MM.1S (cell line): ENCODE data around the gene TENM4.

Experiments
- DNase-seq: peaks from one replicate; pipeline ENCODE4 v3.0.0-alpha.2; 2015
- H2AFZ ChIP-seq: fragments of 300-600 bp; sonication (generic); 2 replicates; pipeline ENCODE4 v1.6.0; 2016; ENCODE audit warnings: antibody characterized with exemption, low read length
- H3F3A ChIP-seq: fragments of 300-600 bp; sonication (generic); 2 replicates; pipeline ENCODE4 v1.6.1; 2016; ENCODE audit warnings: mild to moderate bottlenecking, antibody characterized with exemption, low read length, moderate library complexity, mixed read lengths; ENCODE audit not compliant: insufficient read depth
- H3K27ac ChIP-seq: fragments of 300-600 bp; sonication (generic); 2 replicates; pipeline ENCODE4 v1.5.1; 2016; ENCODE audit warnings: mild to moderate bottlenecking, low read length
- H3K27me3 ChIP-seq: fragments of 300-600 bp; sonication (generic); replicated peaks from 2 replicates; pipeline ENCODE4 v1.6.0; 2016; ENCODE audit warnings: low read length; ENCODE audit not compliant: insufficient read depth
- H3K36me3 ChIP-seq: fragments of 300-600 bp; sonication (generic); replicated peaks from 2 replicates; pipeline ENCODE4 v1.6.1; 2016; ENCODE audit warnings: mild to moderate bottlenecking, low read length, mixed read lengths; ENCODE audit not compliant: insufficient read depth
- H3K4me1 ChIP-seq: fragments of 300-600 bp; sonication (generic); 2 replicates; pipeline ENCODE4 v1.6.1; 2016; ENCODE audit warnings: low read length, mixed read lengths
- H3K4me2 ChIP-seq: fragments of 300-600 bp; sonication (generic); 2 replicates; pipeline ENCODE4 v1.6.0; 2016; ENCODE audit warnings: low read depth, low read length
- H3K4me3 ChIP-seq: fragments of 300-600 bp; sonication (generic); 2 replicates; pipeline ENCODE4 v1.5.1; 2016; ENCODE audit warnings: low read length, mixed read lengths
- H3K79me2 ChIP-seq: fragments of 300-600 bp; sonication (generic); 2 replicates; pipeline ENCODE4 v1.6.1; 2016; ENCODE audit warnings: mixed run types, low read length, mixed read lengths
- H3K9ac ChIP-seq: fragments of 300-600 bp; sonication (generic); 2 replicates; pipeline ENCODE4 v1.6.1; 2016; ENCODE audit warnings: low read length, mixed read lengths
- H3K9me2 ChIP-seq: fragments of 300-600 bp; sonication (generic); replicated peaks from 2 replicates; pipeline ENCODE4 v1.6.1; 2016; ENCODE audit warnings: mild to moderate bottlenecking, low read length, mixed read lengths; ENCODE audit not compliant: insufficient read depth
- H3K9me3 ChIP-seq: fragments of 300-600 bp; sonication (generic); replicated peaks from 2 replicates; pipeline ENCODE4 v1.6.1; 2016; ENCODE audit warnings: mild to moderate bottlenecking, low read length, mixed read lengths; ENCODE audit not compliant: insufficient read depth
- H4K20me1 ChIP-seq: fragments of 300-600 bp; sonication (generic); 2 replicates; pipeline ENCODE4 v1.6.1; 2016; ENCODE audit warnings: mild to moderate bottlenecking, low read length, moderate library complexity, mixed read lengths; ENCODE audit not compliant: insufficient read depth
- EZH2 ChIP-seq: fragments of 300-600 bp; sonication (generic); optimal IDR thresholded peaks from 2 replicates; pipeline ENCODE3; 2017; ENCODE audit warnings: low read depth, mild to moderate bottlenecking, antibody characterized with exemption, low read length, mixed read lengths
- EZH2phosphoT487 ChIP-seq: fragments of 300-600 bp; sonication (generic); IDR thresholded peaks from 2 replicates; pipeline ENCODE4 v1.6.1; 2018; ENCODE audit warnings: antibody characterized with exemption, low read length
- TF ChIP-seq, protein P1 (sequence below): fragments of 300-600 bp; sonication (generic); IDR thresholded peaks from 2 replicates; pipeline ENCODE4 v1.5.1; 2016; ENCODE audit warnings: antibody characterized with exemption, low read length, mixed read lengths

The TENM4 gene

GRCh38 chr11:78938036-78938435, 502.8 kb downstream of the TENM4 start:
- no peak overlapping the region for H3K9ac ChIP-seq
- H3K9me3 ChIP-seq: no peaks in the 10 kb centered on the region
- H3K4me2 ChIP-seq: no peak overlapping the region
- H3K36me3 ChIP-seq: no peaks in the 10 kb centered on the region
- H3K9me2 ChIP-seq: no peaks in the 10 kb centered on the region
- no peak overlapping the region for H3K4me3 ChIP-seq
- no peak overlapping the region for H2AFZ ChIP-seq
- TF ChIP-seq EZH2phosphoT487: no peak
- TF ChIP-seq, protein P1, sequence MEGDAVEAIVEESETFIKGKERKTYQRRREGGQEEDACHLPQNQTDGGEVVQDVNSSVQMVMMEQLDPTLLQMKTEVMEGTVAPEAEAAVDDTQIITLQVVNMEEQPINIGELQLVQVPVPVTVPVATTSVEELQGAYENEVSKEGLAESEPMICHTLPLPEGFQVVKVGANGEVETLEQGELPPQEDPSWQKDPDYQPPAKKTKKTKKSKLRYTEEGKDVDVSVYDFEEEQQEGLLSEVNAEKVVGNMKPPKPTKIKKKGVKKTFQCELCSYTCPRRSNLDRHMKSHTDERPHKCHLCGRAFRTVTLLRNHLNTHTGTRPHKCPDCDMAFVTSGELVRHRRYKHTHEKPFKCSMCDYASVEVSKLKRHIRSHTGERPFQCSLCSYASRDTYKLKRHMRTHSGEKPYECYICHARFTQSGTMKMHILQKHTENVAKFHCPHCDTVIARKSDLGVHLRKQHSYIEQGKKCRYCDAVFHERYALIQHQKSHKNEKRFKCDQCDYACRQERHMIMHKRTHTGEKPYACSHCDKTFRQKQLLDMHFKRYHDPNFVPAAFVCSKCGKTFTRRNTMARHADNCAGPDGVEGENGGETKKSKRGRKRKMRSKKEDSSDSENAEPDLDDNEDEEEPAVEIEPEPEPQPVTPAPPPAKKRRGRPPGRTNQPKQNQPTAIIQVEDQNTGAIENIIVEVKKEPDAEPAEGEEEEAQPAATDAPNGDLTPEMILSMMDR: no peak
- TF ChIP-seq EZH2: no peak
- no peak for DNase-seq
- peaks cover 21% of the 10 kb centered on the region for H3K4me1 ChIP-seq
- no peaks in the 10 kb centered on the region for H3K79me2 ChIP-seq
- H3F3A ChIP-seq: 0 out of 2 replicates have a peak, but pooled peaks cover 2% of the 10 kb centered on the region
- H4K20me1 ChIP-seq: no peaks in the 10 kb centered on the region
- H3K27me3 ChIP-seq: no peaks in the 10 kb centered on the region
- no peak overlapping the region for H3K27ac ChIP-seq

- Histone ChIP-seq H3K27ac (no peak overlapping the region), H3K27me3 (no peaks in the 10 kb centered on the region)
These were observed 505.3 kb downstream of the TENM4 start for GRCh38 chr11:78935398-78936068.

DNA sequence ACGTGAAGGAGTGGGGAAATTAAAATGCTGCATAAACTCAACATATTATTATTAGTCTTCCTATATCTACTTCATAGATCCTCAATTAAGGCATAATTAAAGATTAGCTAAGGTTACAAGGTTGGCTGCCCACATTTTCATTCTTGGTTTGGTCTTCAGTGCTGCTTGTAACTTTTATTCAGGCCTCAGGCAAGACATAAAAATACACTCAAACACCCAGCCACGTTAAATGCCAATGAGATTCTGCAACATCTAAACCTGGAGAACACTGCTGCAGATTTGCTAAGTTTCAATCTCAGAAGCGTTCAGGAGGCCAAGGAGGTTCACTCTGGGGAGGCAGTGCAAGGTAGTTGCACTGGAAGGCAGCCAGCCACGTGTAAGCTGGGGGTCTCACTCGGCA, 507.5 kb downstream of the TENM4 start:
- H3K9ac ChIP-seq: no peak overlapping the region
- no peaks in the 10 kb centered on the region for H3K79me2 ChIP-seq
- no peaks in the 10 kb centered on the region for H3K27me3 ChIP-seq
- no peak for DNase-seq
- no peak overlapping the region for H3K4me2 ChIP-seq
- H2AFZ ChIP-seq: no peak overlapping the region
- H3K9me3 ChIP-seq: no peaks in the 10 kb centered on the region
- H3K36me3 ChIP-seq: no peaks in the 10 kb centered on the region
- no peak overlapping the region for H3K27ac ChIP-seq
- TF ChIP-seq EZH2phosphoT487 (no peak), EZH2 (no peak)
- TF ChIP-seq, protein P1: no peak
- no peaks in the 10 kb centered on the region for H3F3A ChIP-seq
- no peaks in the 10 kb centered on the region for H4K20me1 ChIP-seq
- H3K9me2 ChIP-seq: no peaks in the 10 kb centered on the region
- peaks cover 5% of the 10 kb centered on the region; the same call in 1 of the 2 replicates for H3K4me1 ChIP-seq
- no peak overlapping the region for H3K4me3 ChIP-seq

More at GRCh38 chr11:78935398-78936068, 505.3 kb downstream of the TENM4 start:
- Histone ChIP-seq H3K9me3 (no peaks in the 10 kb centered on the region), H3K4me1 (peaks cover 9% of the 10 kb centered on the region), H3K4me3 (no peak overlapping the region), H3K9me2 (no peaks in the 10 kb centered on the region), H3K4me2 (no peak overlapping the region), H2AFZ (no peak overlapping the region), H3K36me3 (no peaks in the 10 kb centered on the region), H3K9ac (no peak overlapping the region), H3F3A (no peaks in the 10 kb centered on the region), H4K20me1 (no peaks in the 10 kb centered on the region), H3K79me2 (no peaks in the 10 kb centered on the region)
- TF ChIP-seq, protein P1: no peak
- no peak for TF ChIP-seq EZH2phosphoT487
- no peak for TF ChIP-seq EZH2
- no peak for DNase-seq
